ENCODE results near the gene TMPRSS9.

The TMPRSS9 gene

DNA sequence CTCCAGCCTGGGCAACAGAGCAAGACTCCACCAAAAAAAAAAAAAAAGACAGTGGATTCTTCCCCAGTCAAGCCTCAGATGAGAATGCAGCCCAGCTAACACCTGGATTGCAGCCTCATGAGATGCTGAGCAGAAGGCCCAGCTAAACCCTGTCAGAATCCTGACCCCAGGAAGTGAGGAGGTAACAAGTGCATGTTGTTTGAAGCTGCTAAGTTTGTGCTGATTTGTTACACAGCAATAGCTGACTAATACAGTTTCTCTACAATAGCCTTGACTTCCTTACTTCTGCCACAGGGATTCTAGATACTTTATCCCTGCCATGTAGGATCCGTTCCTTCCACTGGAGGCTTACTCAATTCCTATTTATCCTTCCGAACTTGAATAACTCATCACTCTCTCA lies 20.5 kb downstream of the TMPRSS9 start:
- no peak for DNase-seq (ENCODE audit: low read depth)
- H3K4me3 ChIP-seq (ENCODE audit: low read depth, low read length), result no peak overlapping the region
- TF ChIP-seq, protein P1, sequence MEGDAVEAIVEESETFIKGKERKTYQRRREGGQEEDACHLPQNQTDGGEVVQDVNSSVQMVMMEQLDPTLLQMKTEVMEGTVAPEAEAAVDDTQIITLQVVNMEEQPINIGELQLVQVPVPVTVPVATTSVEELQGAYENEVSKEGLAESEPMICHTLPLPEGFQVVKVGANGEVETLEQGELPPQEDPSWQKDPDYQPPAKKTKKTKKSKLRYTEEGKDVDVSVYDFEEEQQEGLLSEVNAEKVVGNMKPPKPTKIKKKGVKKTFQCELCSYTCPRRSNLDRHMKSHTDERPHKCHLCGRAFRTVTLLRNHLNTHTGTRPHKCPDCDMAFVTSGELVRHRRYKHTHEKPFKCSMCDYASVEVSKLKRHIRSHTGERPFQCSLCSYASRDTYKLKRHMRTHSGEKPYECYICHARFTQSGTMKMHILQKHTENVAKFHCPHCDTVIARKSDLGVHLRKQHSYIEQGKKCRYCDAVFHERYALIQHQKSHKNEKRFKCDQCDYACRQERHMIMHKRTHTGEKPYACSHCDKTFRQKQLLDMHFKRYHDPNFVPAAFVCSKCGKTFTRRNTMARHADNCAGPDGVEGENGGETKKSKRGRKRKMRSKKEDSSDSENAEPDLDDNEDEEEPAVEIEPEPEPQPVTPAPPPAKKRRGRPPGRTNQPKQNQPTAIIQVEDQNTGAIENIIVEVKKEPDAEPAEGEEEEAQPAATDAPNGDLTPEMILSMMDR (IDR thresholded peaks at IDR 0.05; ENCODE audit: low read depth, low read length, missing control alignments), result no peak
- in situ Hi-C loops (cut with HindIII; ENCODE audit: low sequenced_read_pairs), result no loop called here

DNA sequence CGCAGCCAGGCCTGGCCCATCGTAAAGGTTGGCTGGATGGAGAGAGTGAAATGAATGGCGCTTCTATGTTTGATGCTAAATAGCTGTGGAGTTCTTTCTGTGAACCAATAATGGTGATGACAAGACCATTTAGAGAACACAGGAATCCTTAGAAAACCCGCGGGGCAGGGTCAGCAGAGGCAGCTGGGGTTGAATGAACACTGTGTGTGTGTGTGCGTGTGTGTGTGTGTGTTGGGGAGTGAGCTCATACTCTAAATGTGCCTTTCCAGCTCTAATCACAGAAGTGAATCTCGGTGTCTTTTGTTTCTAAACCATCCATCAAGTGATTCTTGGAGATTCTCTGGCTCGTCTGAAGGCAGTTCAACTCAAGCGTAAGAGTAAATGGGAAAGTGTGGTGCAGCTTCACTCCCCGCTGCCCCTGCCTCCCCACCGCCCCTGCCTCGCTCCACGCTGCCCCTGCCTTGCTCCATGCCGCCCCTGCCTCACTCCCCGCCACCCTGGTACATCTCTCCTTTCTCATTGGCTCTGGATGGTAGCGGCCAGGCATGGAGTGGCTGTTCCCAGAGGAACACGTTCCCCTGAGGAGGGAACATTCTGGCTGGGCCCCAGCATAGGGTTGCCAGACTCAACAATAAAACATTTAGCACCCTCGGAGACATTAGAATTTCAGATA lies 21.2 kb downstream of the TMPRSS9 start:
- in situ Hi-C loops (cut with HindIII; ENCODE audit: low sequenced_read_pairs), result no loop called here
- no peak for DNase-seq (ENCODE audit: low read depth)
- no peak overlapping the region for H3K4me3 ChIP-seq (ENCODE audit: low read depth, low read length)

DNA sequence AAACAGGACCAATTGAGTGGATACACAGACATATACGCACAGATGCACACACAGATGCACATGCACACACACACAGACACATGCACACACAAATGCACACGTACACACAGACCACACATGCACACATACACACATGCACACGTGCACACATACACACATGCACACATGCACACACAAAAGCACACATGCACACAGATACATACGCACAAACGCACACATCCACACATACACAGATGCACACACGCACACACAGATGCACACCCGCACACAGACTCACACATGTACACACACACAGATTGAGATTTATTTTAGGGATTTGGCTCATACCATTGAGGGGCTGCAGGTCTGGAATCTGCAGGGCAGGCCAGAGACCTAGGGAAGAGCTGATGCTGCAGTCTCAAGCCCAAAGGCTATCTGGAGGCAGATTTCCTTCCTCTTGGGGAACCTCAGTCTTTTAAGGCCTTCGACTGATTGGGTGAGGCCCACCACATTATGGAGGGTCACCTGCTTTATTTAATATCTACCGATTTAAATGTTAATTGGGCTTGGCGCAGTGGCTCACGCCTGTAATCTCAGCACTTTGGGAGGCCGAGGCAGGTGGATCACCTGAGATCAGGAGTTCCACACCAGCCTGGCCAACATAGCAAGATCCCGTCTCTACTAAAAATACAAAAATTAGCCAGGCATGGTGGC lies 22.6 kb downstream of the TMPRSS9 start:
- no peak for DNase-seq (ENCODE audit: low read depth)
- H3K4me3 ChIP-seq (ENCODE audit: low read depth, low read length), result no peak overlapping the region
- TF ChIP-seq, protein P1 (IDR thresholded peaks at IDR 0.05; ENCODE audit: low read depth, low read length, missing control alignments), result no peak
- in situ Hi-C loops (cut with HindIII; ENCODE audit: low sequenced_read_pairs), result no loop called here

More for the DNA sequence above, 21.2 kb downstream of the TMPRSS9 start:
- TF ChIP-seq, protein P1 (IDR thresholded peaks at IDR 0.05; ENCODE audit: low read depth, low read length, missing control alignments), result no peak

DNA sequence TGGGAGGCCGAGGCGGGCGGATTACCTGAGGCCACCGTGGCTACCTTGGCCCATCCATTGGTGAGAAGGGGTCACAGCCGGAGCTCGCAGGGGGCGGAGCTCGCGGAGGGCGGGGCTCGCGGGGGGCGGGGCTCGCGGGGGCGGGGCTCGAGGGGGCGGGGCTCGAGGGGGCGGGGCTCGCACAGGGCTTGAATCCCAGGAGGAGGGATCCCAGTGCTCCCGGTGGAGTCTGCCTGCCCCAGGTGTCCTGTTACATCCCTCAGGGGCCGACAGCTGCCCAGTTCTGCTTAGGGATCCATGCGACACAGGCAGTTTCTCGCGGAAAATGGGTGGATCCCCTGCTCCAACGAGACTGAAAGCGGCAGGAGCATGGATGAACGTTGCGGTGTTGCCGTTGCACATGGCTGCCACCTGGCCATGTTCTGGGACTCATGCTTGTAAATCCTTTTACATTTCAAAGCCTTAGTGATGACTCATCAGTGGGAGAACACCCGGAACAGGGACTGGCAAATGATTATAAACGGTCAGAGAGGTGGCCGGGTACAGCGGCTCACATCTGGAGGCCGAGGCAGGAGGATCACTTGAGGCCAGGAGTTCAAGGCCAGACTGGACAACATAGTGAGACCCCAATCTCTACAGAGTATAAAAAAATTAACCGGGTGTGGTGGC lies 25.1 kb downstream of the TMPRSS9 start:
- DNase-seq (ENCODE audit: low read depth), result no peak
- TF ChIP-seq, protein P1 (IDR thresholded peaks at IDR 0.05; ENCODE audit: low read depth, low read length, missing control alignments), result no peak
- H3K4me3 ChIP-seq (ENCODE audit: low read depth, low read length), result no peak overlapping the region
- in situ Hi-C loops (cut with HindIII; ENCODE audit: low sequenced_read_pairs), result no loop called here

DNA sequence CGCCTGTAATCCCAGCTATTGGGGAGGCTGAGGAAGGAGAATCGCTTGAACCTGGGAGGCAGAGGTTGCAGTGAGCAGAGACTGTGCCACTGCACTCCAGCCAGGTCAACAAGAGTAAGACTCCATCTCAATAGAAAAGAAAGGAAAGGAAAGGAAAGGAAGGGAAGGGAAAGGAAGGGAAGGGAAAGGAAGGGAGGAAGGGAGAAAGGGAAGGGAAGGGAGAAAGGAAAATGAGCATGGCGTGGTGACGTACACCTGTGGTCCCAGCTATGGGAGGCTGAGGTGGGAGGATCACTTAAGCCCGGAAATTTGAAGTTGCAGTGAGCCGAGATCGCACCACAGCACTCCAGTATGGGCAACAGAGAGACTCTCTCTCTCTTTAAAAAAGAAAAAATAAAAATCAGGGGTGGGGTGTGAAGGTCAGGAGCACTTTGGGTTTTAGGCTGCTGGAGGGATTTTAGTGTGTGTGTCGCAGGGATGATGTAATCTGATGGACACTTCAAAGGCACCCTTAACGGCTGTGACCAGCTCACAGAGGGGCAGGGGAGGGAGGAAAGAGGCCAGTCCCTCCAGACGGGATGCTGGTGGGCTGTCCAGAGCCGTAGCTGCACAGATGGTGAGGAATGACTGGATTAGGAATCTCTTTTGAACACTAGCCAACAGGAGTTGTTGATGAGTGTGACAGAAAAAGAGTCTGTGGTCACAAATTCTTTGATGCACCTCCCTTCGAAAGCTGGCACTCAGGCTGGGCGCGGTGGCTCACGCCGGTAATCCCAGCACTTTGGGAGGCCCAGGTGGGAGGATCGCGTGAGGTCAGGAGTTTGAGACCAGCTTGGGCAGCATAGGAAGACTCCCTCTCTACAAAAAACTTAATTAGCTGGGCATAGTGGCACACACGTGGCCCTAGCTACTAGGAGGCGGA lies 27.6 kb downstream of the TMPRSS9 start:
- TF ChIP-seq, protein P1 (IDR thresholded peaks at IDR 0.05; ENCODE audit: low read depth, low read length, missing control alignments), result no peak
- no peak overlapping the region for H3K4me3 ChIP-seq (ENCODE audit: low read depth, low read length)
- DNase-seq (ENCODE audit: low read depth), result no peak
- in situ Hi-C loops (cut with HindIII; ENCODE audit: low sequenced_read_pairs), result no loop called here

DNA sequence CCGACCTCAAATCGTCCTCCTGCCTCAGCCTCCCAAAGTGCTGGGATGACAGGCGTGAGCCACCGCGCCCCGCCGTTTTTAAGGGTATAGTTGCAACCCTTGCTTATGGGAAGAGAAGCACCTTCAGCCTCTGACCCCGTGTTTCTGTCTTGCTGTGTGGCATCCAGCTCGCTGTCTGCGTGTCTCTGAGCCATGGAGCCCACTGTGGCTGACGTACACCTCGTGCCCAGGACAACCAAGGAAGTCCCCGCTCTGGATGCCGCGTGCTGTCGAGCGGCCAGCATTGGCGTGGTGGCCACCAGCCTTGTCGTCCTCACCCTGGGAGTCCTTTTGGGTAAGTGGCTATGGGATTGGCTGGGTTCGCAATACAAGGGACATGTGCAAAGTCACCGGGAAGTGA lies 29.5 kb downstream of the TMPRSS9 start:
- in situ Hi-C loops (cut with HindIII; ENCODE audit: low sequenced_read_pairs), result no loop called here
- no peak overlapping the region for H3K4me3 ChIP-seq (ENCODE audit: low read depth, low read length)
- TF ChIP-seq, protein P1 (IDR thresholded peaks at IDR 0.05; ENCODE audit: low read depth, low read length, missing control alignments), result no peak
- DNase-seq (ENCODE audit: low read depth), result no peak
